ENCODE measurements around the gene HOXB9.
A peak's percentile ranks its signal among the peaks of the same experiment; 100 is the strongest.

Gene HOXB9

DNA sequence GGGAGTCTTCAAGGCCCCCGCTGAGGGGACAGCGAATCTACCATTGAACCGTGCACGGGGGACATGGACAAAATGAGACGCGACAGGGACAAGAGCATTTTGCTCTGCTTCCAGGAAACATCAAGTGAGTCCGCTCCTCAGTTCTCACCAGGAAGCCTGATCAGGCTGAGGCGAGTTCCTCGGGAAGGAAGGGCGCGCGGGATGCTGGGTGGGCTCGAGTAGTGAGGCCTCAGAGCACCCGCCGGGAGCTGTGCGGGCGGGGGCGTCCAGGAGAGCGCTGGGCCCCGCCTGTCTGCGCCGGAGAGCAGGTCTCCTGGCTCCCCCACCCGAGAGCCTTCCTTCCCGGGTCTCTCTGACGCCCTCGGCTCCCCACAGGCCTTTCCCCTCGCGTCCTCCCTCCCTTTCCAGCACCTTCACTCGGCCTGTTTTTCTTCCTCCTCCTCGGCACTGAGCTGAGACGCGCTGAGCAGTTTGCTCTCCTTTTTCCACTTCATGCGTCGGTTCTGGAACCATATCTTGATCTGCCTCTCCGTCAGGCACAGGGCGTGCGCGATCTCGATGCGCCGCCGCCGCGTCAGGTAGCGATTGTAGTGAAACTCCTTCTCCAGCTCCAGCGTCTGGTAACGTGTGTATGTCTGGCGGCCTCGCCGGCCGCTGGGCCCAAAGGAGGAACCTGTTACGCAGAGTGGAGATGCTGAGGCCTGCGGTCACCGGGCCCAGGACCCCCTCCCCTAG is 30.0 kb downstream of the HOXB9 start:
- no peak for DNase-seq

DNA sequence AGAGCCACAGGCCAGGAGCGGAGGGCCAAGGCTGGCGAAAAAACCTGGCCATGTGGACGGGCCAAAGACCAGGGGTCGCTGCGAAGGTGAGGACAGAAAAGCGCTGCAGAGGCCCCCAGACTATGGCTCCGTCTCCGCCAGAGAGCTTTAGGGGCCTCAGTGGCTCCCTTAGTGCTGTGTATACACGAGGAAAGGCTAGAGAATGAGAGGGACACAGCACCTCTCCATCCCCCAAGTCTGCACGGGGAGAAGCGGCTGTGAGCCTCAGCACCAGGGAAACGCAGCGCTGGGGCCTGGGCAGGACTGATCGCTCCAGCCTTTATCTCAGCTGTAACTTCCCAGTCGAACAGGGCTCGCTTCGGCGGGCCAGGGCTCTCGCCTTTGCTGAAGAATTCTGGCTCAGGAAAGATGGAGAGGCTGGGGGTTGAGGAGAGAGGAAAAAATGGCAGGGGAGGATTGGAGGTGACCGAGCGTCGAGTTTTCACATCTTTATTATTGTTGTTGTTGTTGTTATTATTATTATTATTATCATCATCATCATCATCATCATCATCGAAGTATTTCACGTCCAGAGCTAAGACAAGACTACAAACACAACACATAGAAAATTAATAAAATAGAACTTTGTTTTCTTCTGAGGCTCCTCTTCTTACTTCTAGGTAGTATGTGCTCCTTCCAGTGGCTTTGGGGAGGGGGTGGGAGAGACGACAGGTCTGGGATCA is 30.7 kb downstream of the HOXB9 start:
- DNase-seq = no peak

GRCh38 chr17:48594538-48595277 is 31.4 kb downstream of the HOXB9 start:
- DNase-seq = no peak

- peak; percentile 72 for DNase-seq
Measured at GRCh38 chr17:48593840-48594537, 32.2 kb downstream of the HOXB9 start.

DNA sequence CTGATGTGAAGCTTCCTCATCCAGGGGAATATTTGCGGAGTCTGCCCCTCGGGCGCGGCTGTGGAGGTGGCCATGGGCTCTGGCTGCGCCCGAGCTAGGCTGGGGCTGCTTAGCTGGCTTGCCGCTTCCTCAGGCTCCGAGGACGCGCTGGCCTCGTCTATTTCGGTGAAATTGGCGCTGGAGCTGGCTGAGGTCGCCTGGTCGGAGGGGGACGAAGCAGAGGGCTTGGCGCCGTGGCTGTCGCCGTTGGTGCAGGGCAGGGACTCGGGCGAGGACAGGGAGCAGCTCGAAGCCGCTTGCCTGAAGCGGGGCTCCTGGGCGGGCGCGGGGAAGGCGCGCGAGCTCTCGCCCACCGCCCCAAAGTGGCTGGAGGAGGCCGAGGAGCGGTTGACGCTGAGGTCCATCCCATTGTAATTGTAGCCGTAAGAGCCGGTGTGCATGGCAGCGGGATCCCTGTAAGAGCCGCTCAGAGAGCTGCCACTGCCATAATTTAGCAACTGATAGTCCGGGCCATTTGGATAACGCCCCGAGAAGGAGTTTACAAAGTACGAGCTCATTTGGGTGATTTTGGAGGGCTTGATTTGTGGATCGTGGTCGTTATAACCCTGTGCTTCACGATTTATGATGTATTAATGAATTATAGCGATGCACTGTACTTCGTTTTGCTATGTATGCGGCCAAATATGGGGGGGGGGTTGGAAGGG is 32.9 kb downstream of the HOXB9 start, which contains the start of gene HOXB5:
TSS of gene HOXB5 (minus strand) at position 654 of the 704 bp plus-strand sequence. CDS start at position 557, 97 bp downstream.
- no peak for DNase-seq

- no peak for DNase-seq
Measured at GRCh38 chr17:48592577-48592976, 33.6 kb downstream of the HOXB9 start.

GRCh38 chr17:48592057-48592514 is 34.1 kb downstream of the HOXB9 start:
- DNase-seq = no peak

- DNase-seq = no peak
Measured at GRCh38 chr17:48591255-48592056, 34.7 kb downstream of the HOXB9 start.

GRCh38 chr17:48590607-48591161 is 35.5 kb downstream of the HOXB9 start:
- no peak for DNase-seq

DNA sequence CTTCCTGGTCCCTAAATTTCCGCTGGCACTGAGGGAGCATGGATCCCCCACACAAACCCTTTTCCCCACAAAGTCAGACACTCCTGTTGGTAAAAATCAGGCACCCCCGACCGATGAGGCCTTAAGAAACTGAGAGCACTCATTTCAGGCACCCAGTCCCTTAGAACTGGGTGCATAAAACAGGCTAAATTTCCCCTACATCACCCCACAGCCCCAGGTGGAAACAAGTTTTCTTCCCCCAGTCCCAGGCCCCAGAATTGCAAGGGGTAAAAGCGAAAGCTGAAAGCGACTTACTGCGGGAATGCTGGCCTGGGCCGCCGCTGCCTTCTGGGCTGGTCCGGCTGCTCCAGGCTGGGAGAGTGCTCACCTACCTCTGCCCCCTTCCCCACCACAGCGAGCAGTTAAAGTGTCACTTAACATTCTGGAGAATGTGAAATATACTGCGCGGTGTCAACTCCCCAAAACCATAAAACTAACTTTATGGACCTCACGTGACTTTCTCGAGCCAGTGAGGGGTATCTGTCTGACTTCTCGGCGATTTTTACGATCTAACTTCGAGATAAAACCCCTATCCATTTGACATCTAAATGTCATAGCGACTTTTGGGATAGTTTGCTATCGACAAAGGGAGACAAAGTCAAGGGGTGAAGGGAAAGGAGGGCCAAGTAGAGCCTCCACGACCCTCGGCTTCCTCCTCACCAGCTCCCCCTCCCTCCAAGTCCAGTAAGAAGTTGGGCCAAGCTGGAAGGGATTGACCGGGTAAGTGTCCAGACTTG is 36.1 kb downstream of the HOXB9 start, which contains the start of gene HOXB3:
TSS of gene HOXB3 (minus strand) at position 411 of the 776 bp plus-strand sequence. CDS start 37,767 bp downstream, outside the sequence.
- no peak for DNase-seq

DNA sequence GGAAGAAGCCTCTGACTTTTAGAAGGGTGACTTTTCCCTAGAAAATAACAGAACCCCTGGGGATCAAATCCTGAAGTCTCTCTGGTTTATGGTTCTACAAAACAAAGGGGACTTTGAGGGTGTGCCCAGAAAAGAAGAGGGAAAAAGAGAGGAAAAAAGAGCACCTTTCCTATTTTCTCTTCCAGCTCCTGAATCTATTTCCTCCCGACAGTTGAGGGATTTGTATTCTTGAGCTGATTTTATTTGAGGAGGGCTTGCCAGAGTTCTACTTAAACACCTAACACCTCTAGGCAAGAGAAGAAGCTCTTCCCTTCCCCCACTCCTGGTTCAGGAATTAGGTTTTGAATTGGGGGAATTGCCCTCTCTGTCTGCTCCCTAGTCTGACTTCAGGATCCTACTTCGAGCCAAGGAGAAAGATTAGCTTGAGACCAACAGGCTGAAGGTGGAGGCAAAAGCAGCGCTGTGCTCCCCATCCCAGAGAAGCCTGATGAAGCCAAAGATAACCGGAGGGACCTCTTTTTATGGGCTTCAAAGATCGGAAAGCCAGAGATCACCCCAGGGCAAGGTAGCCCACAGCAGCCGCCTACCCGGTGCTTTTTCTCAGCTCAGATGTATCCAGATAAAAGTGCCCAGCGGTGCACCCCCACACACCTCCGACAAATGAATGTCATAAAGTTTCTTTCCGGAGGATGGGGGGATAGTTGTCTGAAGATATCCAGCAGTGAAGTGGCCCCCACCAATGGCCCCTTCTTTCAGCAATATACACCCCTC is 36.9 kb downstream of the HOXB9 start:
- no peak for DNase-seq

DNA sequence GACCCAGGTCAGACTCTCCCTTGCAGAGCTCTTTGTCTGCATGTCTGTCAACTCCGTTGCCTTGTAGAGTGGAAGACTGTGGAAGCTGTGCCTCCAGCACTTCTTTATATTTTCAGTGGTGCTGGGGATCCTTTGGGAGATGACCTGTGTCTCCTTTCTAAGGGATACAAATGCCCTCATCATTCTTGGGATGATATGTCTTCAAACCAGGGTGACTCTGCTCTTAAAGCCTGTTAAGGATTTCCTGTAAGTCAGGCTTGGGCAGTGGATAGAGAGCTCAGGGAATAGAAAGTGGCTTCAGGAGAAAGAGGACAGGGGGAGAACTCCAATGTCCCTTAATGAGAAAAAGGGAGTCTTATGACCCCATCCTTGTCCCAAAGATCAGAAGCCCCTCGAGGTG is 37.6 kb downstream of the HOXB9 start:
- DNase-seq = no peak

GRCh38 chr17:48588074-48588415 is 38.1 kb downstream of the HOXB9 start:
- no peak for DNase-seq

DNA sequence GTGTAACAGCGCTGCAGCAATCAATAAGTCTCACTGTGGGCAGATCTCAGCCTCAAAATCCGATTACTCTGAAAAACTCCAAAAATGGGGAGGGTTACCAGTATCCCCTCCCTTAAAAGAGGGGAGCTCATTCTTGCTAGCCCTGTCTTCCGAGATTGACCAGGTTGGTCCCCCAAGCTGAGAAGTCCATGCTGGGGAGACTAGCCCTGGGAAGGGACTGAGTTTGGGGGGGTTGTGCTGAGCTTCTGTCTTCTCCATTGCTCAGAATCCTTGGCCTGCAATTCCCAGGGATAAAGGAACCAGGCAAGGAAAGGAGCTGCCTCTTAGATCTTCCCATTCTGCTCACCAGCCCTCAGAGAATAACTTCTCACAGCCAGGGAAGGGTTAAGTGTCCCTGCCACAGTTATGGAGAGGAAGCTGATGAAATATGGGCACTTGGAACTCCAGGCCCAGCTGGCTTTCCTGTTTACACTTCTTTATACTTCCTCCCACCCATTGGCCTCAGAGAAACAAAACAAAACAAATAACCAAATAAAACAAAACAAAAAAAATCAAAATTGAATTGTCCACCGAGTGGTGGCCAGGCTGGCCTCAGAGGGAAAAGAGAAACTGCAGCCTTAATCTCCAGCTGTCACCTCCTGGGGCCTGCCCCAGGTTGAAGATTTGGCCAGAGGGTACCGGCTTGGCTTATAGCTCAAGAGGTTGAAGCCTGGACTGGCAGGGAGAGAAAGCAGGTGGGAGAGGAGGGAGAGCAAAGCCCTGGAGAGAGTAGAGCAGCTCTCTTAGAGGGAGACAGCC is 38.7 kb downstream of the HOXB9 start:
- DNase-seq = no peak

GRCh38 chr17:48586355-48587258 is 39.6 kb downstream of the HOXB9 start:
- no peak for DNase-seq

- DNase-seq = no peak
Measured at GRCh38 chr17:48584223-48584741, 41.9 kb downstream of the HOXB9 start.

- DNase-seq = no peak
Measured at GRCh38 chr17:48583708-48584222, 42.4 kb downstream of the HOXB9 start.
